Tibial artery (tissue), 4 donors: ENCODE data around the gene TOP2A.

Experiments used
- DNase-seq, 2 donors: peaks; one replicate each; pipeline ENCODE4 v3.0.0-alpha.2; 2019
- H3K27ac ChIP-seq, 2 donors: fragments of 200-600 bp; sonication (generic) in 1 of 2; 1 replicate in 1 of 2; 2 replicates in 1 of 2; pipeline ENCODE4 v1.5.1; 2018 to 2019; ENCODE audit warnings: mild to moderate bottlenecking in 1 of 2
- H3K27me3 ChIP-seq, 2 donors: fragments of 200-600 bp; sonication (generic) in 1 of 2; one replicate each; pipeline versions ENCODE4 v1.5.1 to v1.6.0; 2016 to 2019
- H3K36me3 ChIP-seq, 3 donors: fragments of 200-600 bp; sonication (generic) in 2 of 3; one replicate each; pipeline ENCODE4 v1.5.1; 2016 to 2019; ENCODE audit warnings: mild to moderate bottlenecking in 2 of 3
- H3K4me1 ChIP-seq, 4 donors: fragments of 200-600 bp; sonication (generic) in 2 of 4; 1 replicate in 3 of 4; 2 replicates in 1 of 4; pipeline ENCODE4 v1.5.1; 2016 to 2019
- H3K4me3 ChIP-seq, 2 donors: fragments of 200-600 bp; sonication (generic) in 1 of 2; 1 replicate in 1 of 2; 2 replicates in 1 of 2; pipeline ENCODE4 v1.5.1; 2018 to 2019; ENCODE audit warnings: mild to moderate bottlenecking in 2 of 2
- H3K9me3 ChIP-seq, 3 donors: fragments of 200-600 bp; sonication (generic) in 1 of 3; one replicate each; pipeline ENCODE4 v1.5.1; 2016 to 2019
- intact Hi-C: fragments of 100-400 bp; cut with DNase I; formaldehyde crosslinking; loops from one replicate; pipeline ENCODE4 v1.15.0; 2023; ENCODE audit warnings: low total_unique reads
- TF ChIP-seq, protein P1 (sequence below), 2 experiments: fragments of 200-600 bp in 1 of 2; fragments of 450-650 bp in 1 of 2; IDR thresholded peaks; one replicate each; pipeline ENCODE4 v1.5.1; 2017 to 2019; ENCODE audit warnings: antibody characterized with exemption in 2 of 2, mild to moderate bottlenecking in 1 of 2, moderate library complexity in 1 of 2

Gene TOP2A

DNA sequence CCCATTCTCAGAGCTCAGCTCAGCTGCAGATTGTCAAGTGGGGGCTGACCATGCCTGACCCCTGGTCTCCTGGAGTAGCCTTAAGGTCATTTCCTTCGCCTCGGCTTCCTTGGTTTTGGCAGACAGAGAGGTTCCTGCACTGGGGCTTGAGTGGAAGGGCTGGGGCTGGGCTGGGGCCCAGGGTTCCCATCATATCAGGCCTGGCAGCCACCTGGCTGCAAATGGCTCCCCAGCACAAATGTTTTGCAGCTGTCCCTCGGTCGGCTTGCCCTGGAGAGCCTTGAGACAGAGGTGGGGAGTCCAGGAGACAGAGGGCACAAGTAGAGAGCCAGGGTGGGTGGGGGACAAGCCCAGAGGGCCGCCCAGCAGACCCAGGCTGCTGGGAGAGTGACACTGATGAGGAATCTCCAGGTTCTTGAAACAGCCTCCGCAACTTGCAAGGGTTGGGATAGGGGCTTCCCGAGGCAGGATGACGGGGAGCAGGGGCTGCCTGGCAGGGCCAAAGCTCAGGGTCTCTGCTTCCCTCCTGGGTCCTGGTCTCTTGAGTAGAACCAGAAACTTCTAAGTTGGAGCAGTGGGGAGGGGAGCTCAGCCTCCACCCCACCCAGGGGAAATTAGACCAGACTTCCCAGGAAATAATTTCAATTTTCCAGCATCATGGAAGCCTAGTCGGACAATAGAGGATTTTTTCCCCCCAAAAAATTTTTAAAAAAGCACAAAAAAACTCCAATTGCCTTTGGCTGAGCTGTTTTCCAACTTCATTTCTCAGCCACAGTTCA, 44.8 kb upstream of the TOP2A start:
- no peak for DNase-seq
- Histone ChIP-seq H3K36me3 (peaks cover 0 to 6% (median under 1%) of the 10 kb centered on the region in 3 donors), H3K4me3 (no peak overlapping the region), H3K27ac (no peak overlapping the region), H3K27me3 (peaks cover 0 to 8% of the 10 kb centered on the region in 2 donors), H3K9me3 (no peaks in the 10 kb centered on the region), H3K4me1 (peaks cover 0 to 31% (median 18%) of the 10 kb centered on the region in 4 donors)
- TF ChIP-seq, protein P1, sequence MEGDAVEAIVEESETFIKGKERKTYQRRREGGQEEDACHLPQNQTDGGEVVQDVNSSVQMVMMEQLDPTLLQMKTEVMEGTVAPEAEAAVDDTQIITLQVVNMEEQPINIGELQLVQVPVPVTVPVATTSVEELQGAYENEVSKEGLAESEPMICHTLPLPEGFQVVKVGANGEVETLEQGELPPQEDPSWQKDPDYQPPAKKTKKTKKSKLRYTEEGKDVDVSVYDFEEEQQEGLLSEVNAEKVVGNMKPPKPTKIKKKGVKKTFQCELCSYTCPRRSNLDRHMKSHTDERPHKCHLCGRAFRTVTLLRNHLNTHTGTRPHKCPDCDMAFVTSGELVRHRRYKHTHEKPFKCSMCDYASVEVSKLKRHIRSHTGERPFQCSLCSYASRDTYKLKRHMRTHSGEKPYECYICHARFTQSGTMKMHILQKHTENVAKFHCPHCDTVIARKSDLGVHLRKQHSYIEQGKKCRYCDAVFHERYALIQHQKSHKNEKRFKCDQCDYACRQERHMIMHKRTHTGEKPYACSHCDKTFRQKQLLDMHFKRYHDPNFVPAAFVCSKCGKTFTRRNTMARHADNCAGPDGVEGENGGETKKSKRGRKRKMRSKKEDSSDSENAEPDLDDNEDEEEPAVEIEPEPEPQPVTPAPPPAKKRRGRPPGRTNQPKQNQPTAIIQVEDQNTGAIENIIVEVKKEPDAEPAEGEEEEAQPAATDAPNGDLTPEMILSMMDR (IDR thresholded peaks at IDR 0.05) = no peak
- intact Hi-C loops = no loop called here

DNA sequence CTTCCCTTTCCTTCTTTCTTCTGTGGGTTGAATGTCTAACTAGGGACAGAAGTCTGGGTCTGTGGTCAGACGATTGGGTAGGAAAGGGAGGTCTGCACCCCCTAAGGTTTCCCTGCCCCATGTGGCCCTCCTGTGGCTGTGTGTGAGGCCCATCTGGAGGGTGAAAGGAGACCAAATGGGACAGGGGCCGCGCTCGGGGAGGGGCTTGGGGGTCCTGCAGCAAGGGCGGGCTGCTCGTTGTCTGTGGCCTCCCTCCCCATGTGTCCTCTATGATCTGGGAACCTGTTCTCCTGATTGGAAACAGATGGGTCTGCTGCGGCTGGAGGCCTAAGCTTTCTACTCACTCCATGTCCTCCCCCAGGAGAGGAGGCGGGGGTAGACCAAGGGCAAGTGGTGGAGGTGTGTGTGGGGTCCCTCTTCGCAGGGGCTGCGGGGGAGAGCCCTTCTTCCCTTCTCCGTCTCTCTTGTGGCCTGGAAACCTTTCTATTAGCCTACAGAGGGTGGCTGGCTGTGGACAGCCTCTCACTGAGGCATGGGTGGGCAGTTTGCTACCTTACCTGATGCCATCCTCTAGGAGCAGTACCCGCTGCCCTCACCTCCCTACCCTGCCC, 44.1 kb upstream of the TOP2A start:
- Histone ChIP-seq H3K27ac (no peak overlapping the region), H3K9me3 (no peaks in the 10 kb centered on the region), H3K4me1 (peaks cover 1 to 36% (median 25%) of the 10 kb centered on the region in 4 donors), H3K4me3 (no peak overlapping the region), H3K36me3 (peaks cover 0 to 7% (median 6%) of the 10 kb centered on the region in 3 donors), H3K27me3 (peaks cover 0 to 7% of the 10 kb centered on the region in 2 donors)
- intact Hi-C loops = no loop called here
- TF ChIP-seq, protein P1 (IDR thresholded peaks at IDR 0.05) = no peak
- no peak for DNase-seq

DNA sequence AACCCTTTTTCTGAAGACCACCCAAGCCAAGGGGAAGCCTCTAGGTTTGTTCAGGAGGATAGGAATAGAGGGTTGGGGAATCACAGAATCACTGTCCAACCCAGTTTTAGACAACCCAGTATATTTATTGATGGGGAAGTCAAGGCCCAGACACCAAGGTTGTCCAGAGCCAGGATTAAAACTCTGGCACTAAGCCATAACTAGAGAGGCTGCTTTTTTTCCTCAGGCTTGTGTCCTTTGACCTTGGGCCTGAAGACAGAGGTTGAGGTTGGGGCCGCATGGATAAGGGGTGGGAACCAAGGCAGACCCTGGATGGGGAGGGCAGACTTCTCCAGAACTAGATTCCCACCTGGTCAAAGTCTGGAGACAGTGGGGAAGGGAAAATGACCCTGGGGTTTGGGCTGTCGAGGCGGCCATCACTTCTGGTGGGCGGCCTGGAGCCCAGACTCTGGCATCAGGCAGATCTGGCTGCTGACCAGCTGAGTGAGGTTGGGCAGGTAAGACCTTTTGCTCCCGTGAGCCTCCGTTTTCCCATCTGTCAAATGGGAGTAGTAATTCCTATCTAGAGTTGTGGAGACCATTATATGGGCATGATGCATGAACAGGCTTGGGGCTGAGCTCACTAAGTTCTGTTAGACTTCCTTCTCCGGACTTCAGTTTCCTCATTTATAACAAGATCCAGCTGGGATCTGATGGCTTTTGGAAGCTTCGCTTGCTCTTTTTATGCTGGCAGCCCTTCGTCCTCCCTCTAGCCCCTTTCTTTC, 43.5 kb upstream of the TOP2A start:
- H3K9me3 ChIP-seq = no peaks in the 10 kb centered on the region
- H3K4me1 ChIP-seq = peaks cover 3 to 43% (median 32%) of the 10 kb centered on the region in 4 donors
- no peak overlapping the region for H3K27ac ChIP-seq
- DNase-seq = no peak
- H3K4me3 ChIP-seq = no peak overlapping the region
- TF ChIP-seq, protein P1 (IDR thresholded peaks at IDR 0.05) = no peak
- intact Hi-C loops = no loop called here
- H3K27me3 ChIP-seq = peaks cover 0 to 7% of the 10 kb centered on the region in 2 donors
- peaks cover 0 to 14% (median 9%) of the 10 kb centered on the region in 3 donors for H3K36me3 ChIP-seq

DNA sequence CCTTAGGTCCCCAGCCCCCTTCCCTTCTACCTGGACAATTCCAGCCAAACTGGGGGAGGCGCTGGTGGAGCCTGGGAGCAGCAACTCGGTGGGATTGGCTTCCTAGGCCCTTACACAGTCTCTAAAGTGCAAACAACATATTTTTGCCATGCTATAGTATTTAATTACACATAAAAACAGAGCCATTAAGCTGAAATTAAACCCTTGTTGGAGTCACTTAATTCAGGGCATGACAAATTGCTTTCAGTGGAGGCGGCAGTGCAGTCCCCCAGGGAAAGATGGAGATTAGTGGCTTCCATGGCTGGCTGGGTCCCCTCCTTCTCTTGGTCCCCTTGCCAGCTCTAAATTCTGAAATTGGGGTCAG, 42.9 kb upstream of the TOP2A start:
- H3K36me3 ChIP-seq = peaks cover 0 to 20% (median 15%) of the 10 kb centered on the region in 3 donors
- peaks cover 3 to 46% (median 34%) of the 10 kb centered on the region in 4 donors for H3K4me1 ChIP-seq
- intact Hi-C loops = no loop called here
- DNase-seq = no peak
- H3K27ac ChIP-seq = no peak overlapping the region
- peaks cover 0 to 7% of the 10 kb centered on the region in 2 donors for H3K27me3 ChIP-seq
- TF ChIP-seq, protein P1 (IDR thresholded peaks at IDR 0.05) = no peak
- no peaks in the 10 kb centered on the region for H3K9me3 ChIP-seq
- no peak overlapping the region for H3K4me3 ChIP-seq

DNA sequence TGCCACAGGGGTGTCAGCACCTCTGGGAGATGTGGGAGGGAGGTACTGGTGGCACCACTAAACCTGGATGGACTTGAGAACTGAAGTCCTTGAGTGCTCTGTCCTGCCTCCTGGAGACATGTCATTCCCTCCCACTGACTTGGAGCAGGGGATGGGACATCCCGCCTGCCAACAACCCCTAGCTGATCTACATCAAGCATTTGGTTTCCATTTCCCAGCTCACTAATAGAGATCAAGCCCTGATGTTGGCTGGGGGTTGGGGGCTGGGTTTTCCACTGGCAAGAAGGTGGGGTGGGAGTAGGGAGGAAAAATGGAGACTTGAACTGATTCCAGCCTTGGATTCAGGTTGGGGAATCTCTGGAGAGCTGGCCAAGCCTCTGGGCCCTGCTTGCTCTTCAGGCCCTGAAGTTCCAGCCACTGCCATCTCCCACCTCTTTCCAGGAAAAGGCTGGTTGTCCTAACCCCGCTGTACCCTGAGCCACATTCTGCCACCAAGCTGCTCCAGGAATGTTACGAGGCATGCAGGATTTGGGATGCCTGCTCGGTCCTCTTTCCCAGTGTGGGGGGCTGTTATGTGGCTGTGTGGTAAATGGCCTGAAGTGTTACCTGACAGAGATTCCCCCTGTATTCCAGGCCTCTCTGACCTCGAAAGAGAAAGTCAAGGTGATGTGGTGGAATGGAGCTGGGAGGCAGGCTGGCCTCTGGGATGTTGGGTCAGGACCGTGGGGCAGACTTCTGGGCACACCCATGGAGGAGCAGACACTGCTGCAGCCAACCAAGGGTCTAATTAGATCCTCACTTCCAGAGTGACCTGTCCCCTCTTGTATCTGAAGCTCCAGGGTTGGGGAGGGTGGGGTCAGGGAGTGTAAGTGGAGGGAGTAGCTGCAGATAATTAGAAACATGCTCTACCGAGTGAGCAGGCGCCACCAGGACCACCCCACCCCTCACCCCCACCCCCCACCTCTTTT, 42.2 kb upstream of the TOP2A start:
- TF ChIP-seq, protein P1 (IDR thresholded peaks at IDR 0.05) = no peak
- intact Hi-C loops = no loop called here
- no peak overlapping the region for H3K4me3 ChIP-seq
- H3K36me3 ChIP-seq = peaks cover 0 to 26% (median 19%) of the 10 kb centered on the region in 3 donors
- no peak overlapping the region for H3K27ac ChIP-seq
- H3K9me3 ChIP-seq = no peaks in the 10 kb centered on the region
- DNase-seq = no peak
- peaks cover 0 to 7% of the 10 kb centered on the region in 2 donors for H3K27me3 ChIP-seq
- peaks cover 3 to 46% (median 34%) of the 10 kb centered on the region in 4 donors for H3K4me1 ChIP-seq
